ENCODE results near the gene FAM114A1. TPM values are rescaled to one million over a fixed set of nuclear protein-coding genes. Genes with fewer than 3 reads are reported as not detected.

Gene FAM114A1
- total and polyA plus RNA-seq, 2 experiments from 2014 or later: 13.0 to 14.5 TPM

- TF ChIP-seq EZH2 (IDR thresholded peaks at IDR 0.05; ENCODE audit: low read depth, unreplicated experiment): no peak
These were observed 40.2 kb downstream of the FAM114A1 start (continued) for GRCh38 chr4:38907696-38908270.

GRCh38 chr4:38909015-38909414, 41.4 kb downstream of the FAM114A1 start:
- TF ChIP-seq ZNF114 (CRISPR knock-in tag; IDR thresholded peaks at IDR 0.05) (no peak), REST (IDR thresholded peaks at IDR 0.05; ENCODE audit: unreplicated experiment) (no peak), ETS1 (IDR thresholded peaks at IDR 0.05) (no peak), CTCF (conservative IDR thresholded peaks at IDR 0.05; ENCODE audit: low read depth in 2 of 2) (no peak), STAT1 (IDR thresholded peaks at IDR 0.05; ENCODE audit: unreplicated experiment) (no peak), ZNF462 (CRISPR knock-in tag; IDR thresholded peaks at IDR 0.05) (no peak), NANOG (IDR thresholded peaks at IDR 0.05; ENCODE audit: borderline replicate concordance) (no peak), JUNB (IDR thresholded peaks at IDR 0.05; ENCODE audit: unreplicated experiment) (no peak), ZNF331 (CRISPR knock-in tag; IDR thresholded peaks at IDR 0.05; ENCODE audit: low read depth) (no peak), POLR2AphosphoS5 (IDR thresholded peaks at IDR 0.05; ENCODE audit: low read depth) (no peak), EZH2 (IDR thresholded peaks at IDR 0.05; ENCODE audit: low read depth, unreplicated experiment) (no peak), EZH2phosphoT487 (IDR thresholded peaks at IDR 0.05; ENCODE audit: unreplicated experiment) (no peak), CREB1 (CRISPR knock-in tag; IDR thresholded peaks at IDR 0.05; ENCODE audit: low read depth) (no peak)
- Histone ChIP-seq H3K4me3 (no peak overlapping the region), H3F3A (replicated peaks; ENCODE audit: low read depth) (no peaks in the 10 kb centered on the region), H3K4me1 (ENCODE audit: insufficient read depth) (peaks cover 2% of the 10 kb centered on the region), H2AFZ (no peak overlapping the region), H3K79me2 (replicated peaks; ENCODE audit: insufficient read depth) (no peaks in the 10 kb centered on the region), H3K27me3 (ENCODE audit: insufficient read depth) (no peaks in the 10 kb centered on the region), H4K20me1 (replicated peaks; ENCODE audit: insufficient read depth) (no peaks in the 10 kb centered on the region; the same call in 1 of the 2 replicates), H3K9me2 (ENCODE audit: insufficient read depth) (no peaks in the 10 kb centered on the region), H3K36me3 (ENCODE audit: insufficient read depth) (no peaks in the 10 kb centered on the region), H3K27ac (ENCODE audit: low read depth) (no peak overlapping the region), H3K4me2 (no peak overlapping the region)
- Mint-ChIP-seq H3K27ac (no peak overlapping the region), H3K9me3 (no peaks in the 10 kb centered on the region), H3K4me1 (peaks cover 2% of the 10 kb centered on the region; the same call in 1 of the 3 replicates), H3K36me3 (ENCODE audit: low read depth) (no peaks in the 10 kb centered on the region; the same call in 2 of the 3 replicates), H3K27me3 (ENCODE audit: insufficient read depth, low read depth, poor library complexity) (peaks cover 11% of the 10 kb centered on the region), H3K4me3 (no peak overlapping the region)
- DNase-seq (ENCODE audit: low spot score) (no peak), ATAC-seq (no peak)

Measured in GM23338 (cell line).